ENCODE measurements around the gene SERTAD2. TPM values are rescaled to one million over a fixed set of nuclear protein-coding genes. Genes with fewer than 3 reads are reported as not detected.

The SERTAD2 gene
- total and polyA plus RNA-seq, 2 of the 4 experiments (the other 2 are of a cell fraction): 5.0 to 11.0 TPM

- Histone ChIP-seq H2AK9ac (replicated peaks; ENCODE audit: low read depth, low read length, poor library complexity) (no peak overlapping the region), H4K91ac (ENCODE audit: insufficient read depth, low read depth, low read length) (no peak overlapping the region), H3K36me3 (ENCODE audit: control insufficient read depth, insufficient read depth, low read length) (no peaks in the 10 kb centered on the region), H3K9ac (ENCODE audit: low read depth, low read length) (no peak overlapping the region), H3K27me3 (ENCODE audit: control insufficient read depth, insufficient read depth, low read length) (peaks cover 64% of the 10 kb centered on the region), H3K18ac (ENCODE audit: low read depth, low read length) (no peak overlapping the region), H3K4ac (ENCODE audit: low read depth, low read length) (no peak overlapping the region), H3K9me1 (ENCODE audit: insufficient read depth, low read length) (no peaks in the 10 kb centered on the region), H3K9me3 (ENCODE audit: control insufficient read depth, insufficient read depth, low read length) (no peaks in the 10 kb centered on the region), H3K14ac (replicated peaks; ENCODE audit: low read depth, low read length) (no peak overlapping the region), H2BK20ac (ENCODE audit: low read depth, low read length) (no peak overlapping the region), H3K4me3 (ENCODE audit: insufficient read depth, low read depth, low read length) (no peak overlapping the region), H3K27ac (ENCODE audit: insufficient read depth, low read length) (no peak overlapping the region), H2AK5ac (ENCODE audit: low read depth, low read length) (no peak overlapping the region), H2BK5ac (ENCODE audit: low read depth, low read length, poor library complexity, severe bottlenecking) (no peak overlapping the region), H3K79me1 (ENCODE audit: low read depth in 1 of 2, low read length in 2 of 2) (no peaks in the 10 kb centered on the region), H4K20me1 (ENCODE audit: insufficient read depth, low read length) (no peaks in the 10 kb centered on the region), H2AFZ (replicated peaks; ENCODE audit: low read length, poor library complexity) (no peak overlapping the region), H3K56ac (ENCODE audit: extremely low read depth, insufficient read depth, low read length) (no peak overlapping the region), H4K8ac (ENCODE audit: low read depth in 2 of 2, low read length in 2 of 2) (no peak overlapping the region), H2BK120ac (ENCODE audit: low read depth, low read length) (no peak overlapping the region), H3K4me2 (ENCODE audit: low read depth, low read length) (no peak overlapping the region), H3K23ac (ENCODE audit: low read depth, low read length) (no peak overlapping the region), H2BK15ac (ENCODE audit: low read depth, low read length) (no peak overlapping the region), H3K4me1 (ENCODE audit: control insufficient read depth, insufficient read depth, low read length) (peaks cover 1% of the 10 kb centered on the region; the same call in 1 of the 2 replicates), H4K5ac (ENCODE audit: low read depth, low read length) (no peak overlapping the region; the same call in 1 of the 2 replicates)
- dilution Hi-C loops (cut with HindIII; ENCODE audit: low sequenced_read_pairs, unreplicated experiment) (no loop called here), intact Hi-C loops (cut with micrococcal nuclease) (no loop called here), in situ Hi-C loops (cut with MboI; ENCODE audit: low sequenced_read_pairs) (no loop called here)
- DNase-seq: no peak
- POLR2A ChIA-PET (ENCODE audit: unreplicated experiment): no interaction called here
- TF ChIP-seq RCOR1 (IDR thresholded peaks at IDR 0.05; ENCODE audit: insufficient replicate concordance, low read length) (no peak), SMC3 (IDR thresholded peaks at IDR 0.05; ENCODE audit: low read depth, low read length) (no peak), MAFK (IDR thresholded peaks at IDR 0.05; ENCODE audit: low read depth, low read length) (no peak), MAZ (IDR thresholded peaks at IDR 0.05; ENCODE audit: borderline replicate concordance, low read depth, low read length) (no peak), NFE2L2 (IDR thresholded peaks at IDR 0.05; ENCODE audit: low read depth, low read length) (no peak), BHLHE40 (IDR thresholded peaks at IDR 0.05; ENCODE audit: low read depth, low read length) (no peak), CEBPB (IDR thresholded peaks at IDR 0.05; ENCODE audit: low read depth, low read length) (no peak), CHD1 (IDR thresholded peaks at IDR 0.05; ENCODE audit: low read depth, low read length) (no peak), ELK1 (IDR thresholded peaks at IDR 0.05; ENCODE audit: borderline replicate concordance, low read depth, low read length) (no peak), RAD21 (IDR thresholded peaks at IDR 0.05; ENCODE audit: low read length) (no peak), MXI1 (IDR thresholded peaks at IDR 0.05; ENCODE audit: borderline replicate concordance, low read depth, low read length) (no peak)
- TF ChIP-seq, protein P1, sequence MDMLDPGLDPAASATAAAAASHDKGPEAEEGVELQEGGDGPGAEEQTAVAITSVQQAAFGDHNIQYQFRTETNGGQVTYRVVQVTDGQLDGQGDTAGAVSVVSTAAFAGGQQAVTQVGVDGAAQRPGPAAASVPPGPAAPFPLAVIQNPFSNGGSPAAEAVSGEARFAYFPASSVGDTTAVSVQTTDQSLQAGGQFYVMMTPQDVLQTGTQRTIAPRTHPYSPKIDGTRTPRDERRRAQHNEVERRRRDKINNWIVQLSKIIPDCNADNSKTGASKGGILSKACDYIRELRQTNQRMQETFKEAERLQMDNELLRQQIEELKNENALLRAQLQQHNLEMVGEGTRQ (IDR thresholded peaks at IDR 0.05; ENCODE audit: low read depth, low read length): no peak
- WGBS, 2 experiments (ENCODE audit: extremely low coverage in 2 of 2, insufficient read length in 1 of 2): no CpG with 5 or more reads among the region's 3 CpGs
- BruUV-seq (replicated peaks): no TSS peak
- no peak for ATAC-seq (ENCODE audit: low read depth)
- CTCF ChIA-PET: no interaction called here
These were observed 43.8 kb downstream of the SERTAD2 start for GRCh38 chr2:64609942-64610281.
